ENCODE results near the gene AGFG2.
"Not testable (repeated sequence)": the region's sequence is repeated elsewhere in the genome, so short reads cannot be mapped to it uniquely, and the experiment has no call there.

AGFG2 gene

GRCh38 chr7:100520138-100520537 is 18.9 kb upstream of the AGFG2 start:
- DNase-seq (ENCODE audit: low spot score) = no peak

- no peak for DNase-seq (ENCODE audit: low spot score)
Observed at GRCh38 chr7:100521076-100521475, 17.9 kb upstream of the AGFG2 start.

- not testable (repeated sequence) for DNase-seq (ENCODE audit: low spot score)
Observed at GRCh38 chr7:100521909-100522593, 17.0 kb upstream of the AGFG2 start.

GRCh38 chr7:100523192-100523591 is 15.8 kb upstream of the AGFG2 start:
- not testable (repeated sequence) for DNase-seq (ENCODE audit: low spot score)

DNA sequence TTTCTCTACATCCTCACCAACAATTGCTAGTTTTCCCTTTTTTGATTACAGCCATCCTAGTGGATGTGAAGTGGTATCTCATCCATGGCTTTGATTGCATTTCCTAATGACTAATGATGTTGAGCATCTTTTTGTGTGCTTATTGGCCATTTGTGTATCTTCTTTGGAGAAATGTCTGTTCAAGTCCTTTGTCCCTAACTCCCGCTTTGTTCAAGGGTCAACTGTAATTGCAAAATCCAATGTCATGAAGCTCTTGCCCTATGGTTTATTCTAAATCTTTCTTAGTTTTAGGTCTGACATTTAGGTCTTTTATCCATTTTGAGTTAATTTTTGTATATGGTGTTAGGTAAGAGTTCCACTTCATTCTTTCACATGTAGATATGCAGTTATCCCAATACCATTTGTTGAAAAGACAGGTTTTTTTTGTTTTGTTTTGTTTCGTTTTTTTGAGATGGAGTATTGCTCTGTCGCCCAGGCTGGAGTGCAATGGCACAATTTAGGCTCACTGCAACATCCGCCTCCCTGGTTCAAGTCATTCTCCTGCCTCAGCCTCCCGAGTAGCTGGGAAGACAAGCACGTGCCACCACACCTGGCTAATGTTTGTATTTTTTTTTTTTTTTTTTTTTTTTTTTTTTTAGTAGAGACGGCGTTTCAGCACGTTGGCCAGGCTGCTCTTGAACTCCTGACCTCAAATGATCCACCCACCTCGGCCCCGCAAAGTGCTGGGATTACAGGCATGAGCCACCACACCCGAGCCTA is 10.7 kb upstream of the AGFG2 start:
- DNase-seq (ENCODE audit: low spot score) = not testable (repeated sequence)

DNA sequence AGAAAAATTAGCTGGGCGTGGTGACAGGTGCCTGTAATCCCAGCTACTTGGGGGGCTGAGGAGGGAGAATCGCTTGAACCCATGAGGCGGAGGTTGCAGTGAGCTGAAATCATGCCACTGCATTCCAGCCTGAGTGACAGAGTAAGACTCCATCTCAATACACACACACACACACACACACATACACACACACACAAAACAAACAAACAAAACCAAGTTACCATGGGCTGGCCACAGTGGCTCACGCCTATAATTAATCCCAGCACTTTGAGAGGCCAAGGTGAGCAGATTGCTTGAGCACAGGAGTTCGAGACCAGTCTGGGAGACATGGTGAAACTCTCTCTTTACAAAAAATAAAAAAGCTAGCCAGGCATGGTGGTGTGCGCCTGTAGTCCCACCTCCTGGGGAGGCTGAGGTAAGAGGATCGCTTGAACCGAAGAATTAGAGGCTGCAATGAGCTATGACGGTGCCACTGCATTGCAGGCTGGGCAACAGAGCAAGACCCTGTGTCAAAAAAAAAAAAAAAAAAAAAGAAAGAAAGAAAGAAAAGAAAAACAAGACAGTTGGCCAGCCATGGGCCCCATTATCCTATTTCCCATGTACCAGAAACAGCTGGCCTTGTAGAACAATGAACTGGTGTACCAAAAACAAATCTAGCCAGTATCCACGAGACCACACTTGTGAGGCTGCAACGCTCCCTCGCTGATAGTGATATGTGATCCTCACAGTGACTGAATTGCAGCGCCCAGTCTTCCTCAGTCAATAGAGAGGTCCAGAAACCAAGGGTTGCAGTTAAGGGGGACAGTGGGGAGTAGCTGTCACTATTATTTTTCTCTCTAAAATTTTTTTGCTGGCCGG is 6.6 kb upstream of the AGFG2 start:
- no peak for DNase-seq (ENCODE audit: low spot score)

DNA sequence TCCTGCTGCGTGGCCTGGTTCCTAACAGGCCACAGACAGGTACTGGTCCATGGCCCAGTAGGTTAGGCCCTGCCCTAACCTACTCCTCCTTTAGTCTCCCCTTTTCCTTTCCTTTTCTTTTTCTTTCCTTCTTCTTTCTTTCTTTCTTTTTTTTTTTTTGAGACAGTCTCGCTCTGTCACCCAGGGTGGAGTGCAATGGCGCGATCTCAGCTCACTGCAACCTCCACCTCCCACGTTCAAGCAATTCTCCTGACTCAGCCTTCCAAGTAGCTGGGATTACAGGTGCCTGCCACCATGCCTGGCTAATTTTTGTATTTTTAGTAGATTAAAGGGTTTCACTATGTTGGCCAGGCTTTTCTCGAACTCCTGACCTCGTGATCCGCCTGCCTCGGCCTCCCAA is 3.0 kb upstream of the AGFG2 start:
- DNase-seq (ENCODE audit: low spot score) = not testable (repeated sequence)

- DNase-seq (ENCODE audit: low spot score) = not testable (repeated sequence)
Observed at GRCh38 chr7:100536695-100537094, 2.3 kb upstream of the AGFG2 start.

GRCh38 chr7:100538348-100538653 is 702 bp upstream of the AGFG2 start:
- DNase-seq (ENCODE audit: low spot score) = no peak

DNA sequence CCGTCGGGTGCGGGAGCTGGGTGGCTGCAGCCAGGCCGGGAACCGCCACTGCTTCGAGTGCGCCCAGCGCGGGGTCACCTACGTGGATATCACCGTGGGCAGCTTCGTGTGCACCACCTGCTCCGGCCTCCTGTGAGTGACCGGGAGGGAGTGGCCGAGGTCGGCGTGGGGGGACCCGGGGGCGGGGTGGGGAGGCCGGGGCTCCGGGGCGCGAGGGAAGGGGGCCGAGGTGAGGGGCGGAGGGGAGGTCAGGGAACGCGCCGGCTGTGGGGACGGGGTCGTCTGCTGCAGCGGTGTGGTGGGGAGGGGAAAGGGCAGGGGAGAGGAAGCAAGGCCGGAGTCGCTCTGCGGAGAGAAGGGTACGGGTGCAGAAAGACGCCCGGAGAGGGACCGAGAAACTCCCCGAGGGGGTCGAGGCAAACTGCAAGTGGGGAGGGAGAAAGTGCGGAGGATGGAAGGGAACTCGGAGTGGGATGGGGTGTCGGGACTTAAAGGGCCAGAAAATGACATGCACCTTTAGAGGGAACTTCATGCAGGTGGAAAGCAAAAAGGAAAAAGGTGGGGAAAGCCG is 518 bp downstream of the AGFG2 start:
- DNase-seq (ENCODE audit: low spot score) = no peak

DNA sequence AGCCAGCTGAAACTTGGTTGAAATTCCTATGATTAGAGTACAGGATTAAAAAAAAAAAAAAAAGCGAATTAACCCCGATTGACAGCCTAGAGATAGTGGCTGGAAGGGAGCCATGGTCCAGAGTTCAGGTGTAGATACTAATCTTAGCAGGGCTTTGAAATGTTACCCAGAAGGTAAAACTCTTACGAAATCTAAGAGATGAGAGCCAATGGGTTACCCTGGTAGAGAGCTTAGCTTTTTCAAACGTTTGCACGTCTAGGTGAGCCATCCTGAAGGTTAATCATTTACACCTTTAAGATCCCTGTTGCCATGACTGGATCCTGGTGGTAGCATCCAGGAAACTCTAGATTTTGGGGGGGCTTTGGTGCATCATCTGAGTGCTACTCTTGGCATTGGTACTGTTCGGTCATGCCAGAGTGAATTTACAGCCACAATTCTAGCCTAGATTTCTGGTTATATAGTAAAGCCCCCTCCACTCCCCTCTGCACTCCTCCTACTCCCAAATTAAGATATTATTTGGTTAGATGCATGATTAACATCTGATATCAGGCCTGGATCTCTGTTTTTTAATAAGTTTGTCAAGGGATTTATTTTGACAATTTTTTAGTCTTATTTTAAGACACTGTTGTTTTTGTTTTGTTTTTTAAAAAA is 1.2 kb downstream of the AGFG2 start:
- DNase-seq (ENCODE audit: low spot score) = no peak

DNA sequence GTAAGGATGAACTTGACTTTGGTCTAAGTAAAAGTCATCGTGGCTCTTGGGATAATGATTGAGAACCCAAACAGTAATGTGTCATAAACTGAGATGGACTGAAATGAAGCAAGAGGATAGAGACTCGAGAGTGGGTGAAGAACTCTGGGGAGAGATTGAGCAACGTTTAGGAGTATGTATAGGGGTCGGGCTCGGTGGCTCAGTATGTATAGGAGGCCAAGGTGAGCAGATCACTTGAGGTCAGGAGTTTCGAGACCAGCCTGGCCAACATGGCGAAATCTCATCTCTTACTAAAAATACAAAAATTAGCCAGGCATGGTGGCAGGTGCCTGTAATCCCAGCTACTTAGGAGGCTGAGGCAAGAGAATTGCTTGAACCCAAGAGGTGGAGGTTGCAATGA is 2.3 kb downstream of the AGFG2 start:
- not testable (repeated sequence) for DNase-seq (ENCODE audit: low spot score)

DNA sequence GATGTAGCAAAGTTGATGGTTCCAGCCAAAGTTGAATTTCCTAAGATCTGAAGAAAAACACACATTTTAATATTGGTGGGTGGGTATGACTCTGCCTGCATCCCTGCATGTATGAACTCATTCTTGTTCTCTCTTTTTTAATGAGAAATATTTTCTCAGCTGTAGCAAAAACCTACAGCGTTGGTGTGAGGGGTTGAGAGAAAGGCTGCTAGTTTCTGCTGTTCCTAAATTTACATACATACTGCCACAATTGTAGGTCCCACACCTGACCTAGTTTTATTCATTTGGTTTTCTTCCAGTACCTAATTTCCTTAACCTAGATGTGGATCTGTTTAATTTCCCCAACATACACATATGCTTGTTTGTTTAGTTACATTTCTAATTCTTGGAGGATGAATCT is 4.6 kb downstream of the AGFG2 start:
- peak; percentile 67 for DNase-seq (ENCODE audit: low spot score)

DNA sequence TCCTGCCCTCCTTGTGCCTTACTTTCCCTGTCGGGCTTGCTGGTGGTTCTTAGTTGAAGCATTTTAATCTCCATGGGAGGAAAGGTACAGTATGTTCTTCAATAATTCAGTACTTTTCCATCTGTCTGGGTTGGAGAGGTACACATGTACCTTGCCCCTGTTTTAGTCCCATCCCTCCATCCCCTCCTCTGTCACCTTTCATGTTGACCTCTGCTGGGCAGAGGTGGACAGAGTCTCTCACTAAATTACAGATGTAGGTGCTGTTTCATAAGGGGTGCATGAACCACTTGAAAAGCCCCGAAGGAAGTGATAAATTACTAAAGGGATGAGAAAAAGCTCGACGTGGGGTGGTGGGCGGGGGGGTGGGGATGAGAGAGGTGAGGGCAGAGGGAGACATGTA is 5.4 kb downstream of the AGFG2 start:
- no peak for DNase-seq (ENCODE audit: low spot score)

DNA sequence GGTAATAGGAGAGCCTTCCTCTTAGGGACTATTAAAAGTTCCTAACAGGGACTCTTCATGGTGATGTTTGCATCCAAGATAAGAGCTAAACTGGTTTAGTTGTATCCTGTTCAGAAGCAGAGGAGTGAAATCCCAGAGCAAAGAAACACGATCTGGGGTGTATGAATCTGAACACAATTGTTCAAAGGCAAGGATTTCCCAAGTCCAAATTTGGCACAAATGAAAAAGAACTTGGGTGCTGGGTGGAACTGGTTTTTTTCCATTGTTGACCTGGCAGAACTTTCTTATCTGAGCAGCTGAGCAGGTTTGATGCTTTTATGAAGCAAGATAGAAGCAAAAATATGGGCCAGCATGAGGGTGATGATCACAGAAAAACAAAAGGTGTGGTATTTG is 6.0 kb downstream of the AGFG2 start:
- DNase-seq (ENCODE audit: low spot score) = no peak

- no peak for DNase-seq (ENCODE audit: low spot score)
Observed at GRCh38 chr7:100545360-100546128, 6.5 kb downstream of the AGFG2 start.

- DNase-seq (ENCODE audit: low spot score) = no peak
Observed at GRCh38 chr7:100546129-100546925, 7.3 kb downstream of the AGFG2 start.

GRCh38 chr7:100546926-100547800 is 8.2 kb downstream of the AGFG2 start:
- DNase-seq (ENCODE audit: low spot score) = no peak

- no peak for DNase-seq (ENCODE audit: low spot score)
Observed at GRCh38 chr7:100547872-100548271, 8.9 kb downstream of the AGFG2 start.
